Ovary (tissue), 9 donors: ENCODE measurements around the gene COL5A2. TPM values are rescaled to one million over a fixed set of nuclear protein-coding genes. Genes with fewer than 3 reads are reported as not detected.
A peak's percentile ranks its signal among the peaks of the same experiment; 100 is the strongest.

Source experiments
- DNase-seq, 5 donors: peaks; one replicate each; pipeline ENCODE4 v3.0.0-alpha.2; 2019 to 2020
- H3K27ac ChIP-seq, 2 donors: fragments of 200-600 bp; one replicate each; pipeline versions ENCODE4 v1.5.1 to v1.8.0; 2019 to 2022
- H3K27me3 ChIP-seq: fragments of 200-600 bp; one replicate; pipeline ENCODE4 v1.8.0; 2022
- H3K36me3 ChIP-seq: fragments of 200-600 bp; sonication (generic); one replicate; pipeline ENCODE4 v1.5.1; 2019
- H3K4me1 ChIP-seq: one replicate; pipeline ENCODE4 v1.8.1; 2013; ENCODE audit warnings: mild to moderate bottlenecking, moderate library complexity; ENCODE audit not compliant: insufficient read depth
- H3K4me3 ChIP-seq: fragments of 200-600 bp; sonication (generic); one replicate; pipeline ENCODE4 v1.5.1; 2017
- H3K9me3 ChIP-seq, 2 donors: fragments of 200-600 bp in 1 of 2; sonication (generic) in 1 of 2; one replicate each; pipeline versions ENCODE4 v1.5.1 to v1.8.1; 2013 to 2019; ENCODE audit warnings: mild to moderate bottlenecking in 1 of 2, moderate library complexity in 1 of 2
- EP300 ChIP-seq: sonication (generic); formaldehyde crosslinking; IDR thresholded peaks from one replicate; pipeline ENCODE4 v1.6.1; 2017; ENCODE audit warnings: antibody characterized with exemption
- POLR2A ChIP-seq: fragments of 450-650 bp; IDR thresholded peaks from one replicate; pipeline ENCODE4 v1.6.1; 2017; ENCODE audit warnings: antibody characterized with exemption, mild to moderate bottlenecking, moderate library complexity
- WGBS, 3 donors: extraction: QIAGEN DNeasy Blood & Tissue Kit in 1 of 3; methylation state at CpG; one replicate each; pipeline versions ENCODE4 v1.1.5 to v1.1.7; 2013 to 2017; 5-methylcytosine and 5-hydroxymethylcytosine counted together
- intact Hi-C, 4 donors: fragments of 100-400 bp; cut with DNase I; formaldehyde crosslinking; loops; one replicate each; pipeline versions ENCODE4 v1.11.0 to v1.15.1; 2022 to 2023
- polyA plus RNA-seq, 2 donors: library from polyadenylated mRNA; stranded (reverse); fragments of 200-250 nt in 1 of 2; fragments of 350-450 nt in 1 of 2; fragmentation: Illumina TruSeq in 1 of 2; extraction: RNeasy Lipid Tissue Mini Kit (QIAGEN cat#74804) in 1 of 2; gene quantifications; one replicate each; pipeline ENCODE4 v1.2.3, GENCODE V29; 2013 to 2014
- total RNA-seq, 7 donors: library from RNA; depleted of rRNA in 2 of 7; stranded (reverse); fragments of >200 nt in 2 of 7; fragmentation: NEBNext Ultra II Directional in 3 of 7; extraction: Animal tissue kit (Norgen Biotek cat#: 25700) in 3 of 7; gene quantifications; one replicate each; pipeline versions ENCODE4 v1.1.0 to v1.2.4, GENCODE V29; 2016 to 2023
- TF ChIP-seq, protein P1 (sequence below), 3 donors: fragments of 450-650 bp in 2 of 3; fragments of 200-600 bp in 1 of 3; IDR thresholded peaks; one replicate each; pipeline versions ENCODE4 v1.5.1 to v1.8.0; 2016 to 2022; ENCODE audit warnings: antibody characterized with exemption in 3 of 3, mild to moderate bottlenecking in 1 of 3
- donor health status: DM: no; HTN: no; CAD: no; lungs with moderate emphysema.
- donor health status: DM: no; HTN: no; CAD: no.
- donor health status: Bipolar disorder and iron deficiency.
- donor health status: DM: yes; HTN: yes; CAD: no.
- donor health status: DM: no; HTN: no; CAD: no.
- donor health status: DM: yes; HTN: yes; CAD: no.

Gene COL5A2
- total and polyA plus RNA-seq, 9 donors, result 25.2 to 46.8 (median 31.7) TPM

DNA sequence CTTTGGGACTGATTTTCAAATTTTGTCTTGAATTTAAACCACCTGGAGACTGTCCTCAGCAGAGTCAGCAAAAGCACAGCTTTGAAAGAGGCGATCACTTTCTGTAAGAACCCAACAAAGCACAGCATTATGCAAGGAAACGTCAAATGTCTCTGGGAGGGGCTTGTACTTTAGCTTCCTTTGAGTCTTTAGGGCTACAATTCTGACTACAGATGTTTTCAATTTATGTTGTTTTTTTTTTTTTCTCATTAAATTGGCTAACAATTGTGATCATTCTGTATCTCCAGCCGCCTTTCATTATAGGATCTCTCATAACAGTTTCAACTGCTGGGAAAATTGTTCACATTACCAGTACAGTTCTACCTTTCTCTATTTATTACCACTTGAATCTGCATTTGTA, 157.1 kb downstream of the COL5A2 start:
- Histone ChIP-seq H3K27ac (no peak overlapping the region), H3K27me3 (no peaks in the 10 kb centered on the region), H3K36me3 (no peaks in the 10 kb centered on the region), H3K9me3 (no peaks in the 10 kb centered on the region), H3K4me1 (peaks cover 4% of the 10 kb centered on the region), H3K4me3 (no peak overlapping the region)
- 18 to 28% (median 23%) methylated on average over 3 of the region's 3 CpGs for WGBS, 3 donors
- DNase-seq, result no peak
- intact Hi-C loops, result no loop called here
- TF ChIP-seq, protein P1, sequence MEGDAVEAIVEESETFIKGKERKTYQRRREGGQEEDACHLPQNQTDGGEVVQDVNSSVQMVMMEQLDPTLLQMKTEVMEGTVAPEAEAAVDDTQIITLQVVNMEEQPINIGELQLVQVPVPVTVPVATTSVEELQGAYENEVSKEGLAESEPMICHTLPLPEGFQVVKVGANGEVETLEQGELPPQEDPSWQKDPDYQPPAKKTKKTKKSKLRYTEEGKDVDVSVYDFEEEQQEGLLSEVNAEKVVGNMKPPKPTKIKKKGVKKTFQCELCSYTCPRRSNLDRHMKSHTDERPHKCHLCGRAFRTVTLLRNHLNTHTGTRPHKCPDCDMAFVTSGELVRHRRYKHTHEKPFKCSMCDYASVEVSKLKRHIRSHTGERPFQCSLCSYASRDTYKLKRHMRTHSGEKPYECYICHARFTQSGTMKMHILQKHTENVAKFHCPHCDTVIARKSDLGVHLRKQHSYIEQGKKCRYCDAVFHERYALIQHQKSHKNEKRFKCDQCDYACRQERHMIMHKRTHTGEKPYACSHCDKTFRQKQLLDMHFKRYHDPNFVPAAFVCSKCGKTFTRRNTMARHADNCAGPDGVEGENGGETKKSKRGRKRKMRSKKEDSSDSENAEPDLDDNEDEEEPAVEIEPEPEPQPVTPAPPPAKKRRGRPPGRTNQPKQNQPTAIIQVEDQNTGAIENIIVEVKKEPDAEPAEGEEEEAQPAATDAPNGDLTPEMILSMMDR (IDR thresholded peaks at IDR 0.05), result no peak
- TF ChIP-seq EP300 (no peak), POLR2A (no peak)

DNA sequence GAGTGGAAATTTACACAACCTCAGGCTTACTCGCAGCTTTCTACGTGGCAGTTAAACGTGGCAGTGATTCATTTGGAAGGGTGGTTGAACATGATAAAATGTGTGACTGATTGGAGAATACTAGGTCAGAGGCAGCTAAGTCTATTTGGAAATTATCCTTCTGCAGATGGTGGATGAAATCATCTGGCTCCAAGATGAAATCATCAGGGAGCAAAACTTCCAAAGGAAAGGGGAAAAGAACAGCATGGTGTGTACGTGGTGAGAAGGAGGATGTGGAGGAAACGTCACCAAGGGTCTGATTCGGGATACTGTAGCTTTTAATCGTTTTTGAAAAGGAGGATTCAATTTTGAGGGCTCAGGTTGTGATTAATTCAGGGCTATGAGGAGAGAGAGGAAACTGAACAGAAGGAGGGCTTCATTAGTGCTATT, 157.5 kb downstream of the COL5A2 start:
- no peak overlapping the region for H3K4me3 ChIP-seq

DNA sequence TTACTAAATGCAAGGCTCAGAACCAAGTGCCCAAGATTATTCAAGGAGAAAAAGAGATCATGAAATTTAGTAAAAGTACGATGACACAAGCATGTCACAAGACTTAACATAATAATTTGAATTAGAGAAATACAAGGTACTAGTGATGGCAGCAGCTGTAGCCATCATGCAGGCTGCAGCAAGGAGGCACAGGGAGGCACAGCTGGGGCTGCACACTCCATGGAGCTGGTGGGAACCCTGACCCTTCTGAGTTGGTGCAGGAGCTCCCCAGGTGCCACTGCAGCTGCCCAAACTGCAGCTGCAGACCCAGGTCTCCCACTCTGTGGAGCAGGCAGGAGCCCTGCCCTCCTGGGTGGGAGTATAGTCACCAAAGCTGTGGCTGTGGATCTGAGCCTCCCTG, 159.4 kb downstream of the COL5A2 start:
- intact Hi-C loops, result no loop called here
- H3K9me3 ChIP-seq, result no peaks in the 10 kb centered on the region
- H3K4me1 ChIP-seq, result peaks cover 5% of the 10 kb centered on the region
- TF ChIP-seq, protein P1 (IDR thresholded peaks at IDR 0.05), result no peak
- no peak for TF ChIP-seq EP300
- no peak for TF ChIP-seq POLR2A
- 93 to 94% (median 93%) methylated on average over 1 of the region's 1 CpG for WGBS, 3 donors
- no peak overlapping the region for H3K27ac ChIP-seq
- no peak overlapping the region for H3K4me3 ChIP-seq
- no peaks in the 10 kb centered on the region for H3K27me3 ChIP-seq
- no peaks in the 10 kb centered on the region for H3K36me3 ChIP-seq
- no peak for DNase-seq

More for the DNA sequence above, 157.5 kb downstream of the COL5A2 start:
- Histone ChIP-seq H3K36me3 (no peaks in the 10 kb centered on the region), H3K27me3 (no peaks in the 10 kb centered on the region), H3K4me1 (peaks cover 4% of the 10 kb centered on the region), H3K9me3 (no peaks in the 10 kb centered on the region), H3K27ac (peak overlapping the region in 1 of 2 donors; percentile 25)
- intact Hi-C loops, result no loop called here
- TF ChIP-seq POLR2A (no peak), EP300 (no peak)
- TF ChIP-seq, protein P1 (IDR thresholded peaks at IDR 0.05), result no peak
- WGBS, 3 donors, result 14 to 18% (median 16%) methylated on average over 7 of the region's 7 CpGs
- DNase-seq, result peak in 1 of 5 donors; percentile 51

DNA sequence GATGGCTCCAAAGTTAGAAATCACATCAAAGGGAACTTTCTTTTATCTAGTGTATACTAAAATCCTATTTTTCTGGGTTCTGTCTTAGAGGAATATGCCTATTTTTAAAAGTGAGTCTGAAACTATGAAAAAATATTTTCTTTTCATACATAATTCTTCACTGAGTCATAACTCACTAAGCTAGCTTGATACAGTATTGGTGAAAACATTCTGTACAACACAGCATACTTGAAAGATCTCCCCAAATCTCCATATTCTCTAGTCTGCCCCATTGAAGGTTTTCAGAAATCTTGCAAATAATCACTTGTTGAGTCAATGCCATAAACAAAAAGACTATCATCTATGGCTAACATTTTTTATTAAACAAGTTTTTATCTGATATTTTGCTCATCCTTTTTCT, 160.9 kb downstream of the COL5A2 start:
- H3K9me3 ChIP-seq, result no peaks in the 10 kb centered on the region
- intact Hi-C loops, result no loop called here
- H3K36me3 ChIP-seq, result no peaks in the 10 kb centered on the region
- H3K4me1 ChIP-seq, result peaks cover 7% of the 10 kb centered on the region
- H3K4me3 ChIP-seq, result no peak overlapping the region
- H3K27me3 ChIP-seq, result no peaks in the 10 kb centered on the region
- no peak overlapping the region for H3K27ac ChIP-seq
- TF ChIP-seq, protein P1 (IDR thresholded peaks at IDR 0.05), result no peak
- no peak for TF ChIP-seq POLR2A
- no peak for TF ChIP-seq EP300
- no peak for DNase-seq
